GM12875 (cell line): ENCODE results near the gene ENOX1.
A peak's percentile ranks its signal among the peaks of the same experiment; 100 is the strongest.
"Not testable (repeated sequence)": the region's sequence is repeated elsewhere in the genome, so short reads cannot be mapped to it uniquely, and the experiment has no call there.

Source experiments
- H3K4me3 ChIP-seq: one replicate; pipeline ENCODE4 v1.5.1; 2011; ENCODE audit warnings: low read depth, low read length, control low read depth
- CTCF ChIP-seq: IDR thresholded peaks from 2 replicates; pipeline ENCODE4 v1.5.1; 2011; ENCODE audit warnings: low read depth, mild to moderate bottlenecking, control low read depth, inconsistent platforms, low read length, moderate library complexity, borderline replicate concordance; ENCODE audit not compliant: insufficient read depth

Gene ENOX1

GRCh38 chr13:43786766-43787517 is at the start of gene ENOX1:
ENOX1 (minus strand) TSS chr13:43786972.
- TF ChIP-seq CTCF = no peak
- peak within 1 kb of the TSS; percentile 72 for H3K4me3 ChIP-seq

GRCh38 chr13:43835701-43836100 is 48.9 kb upstream of the ENOX1 start:
- H3K4me3 ChIP-seq = no peak overlapping the region
- no peak for TF ChIP-seq CTCF

GRCh38 chr13:43831088-43831487 is 44.3 kb upstream of the ENOX1 start:
- H3K4me3 ChIP-seq = no peak overlapping the region
- no peak for TF ChIP-seq CTCF

GRCh38 chr13:43830497-43830881 is 43.7 kb upstream of the ENOX1 start:
- no peak for TF ChIP-seq CTCF
- H3K4me3 ChIP-seq = no peak overlapping the region

GRCh38 chr13:43824656-43825055 is 37.9 kb upstream of the ENOX1 start:
- not testable (repeated sequence) for H3K4me3 ChIP-seq

- no peak for TF ChIP-seq CTCF
These were observed 36.2 kb upstream of the ENOX1 start for GRCh38 chr13:43822969-43823368.

GRCh38 chr13:43816401-43816889 is 29.7 kb upstream of the ENOX1 start:
- no peak overlapping the region for H3K4me3 ChIP-seq

More at GRCh38 chr13:43822969-43823368, 36.2 kb upstream of the ENOX1 start:
- H3K4me3 ChIP-seq = no peak overlapping the region

More at GRCh38 chr13:43816401-43816889, 29.7 kb upstream of the ENOX1 start:
- TF ChIP-seq CTCF = no peak
